NK-92 (cell line): ENCODE results near the gene SERPINB2.

ENCODE experiments used
- DNase-seq: peaks from one replicate; lab custom pipeline; 2025; ENCODE audit not compliant: unreplicated experiment; lab: John Stamatoyannopoulos, UW

The SERPINB2 gene, protein sequence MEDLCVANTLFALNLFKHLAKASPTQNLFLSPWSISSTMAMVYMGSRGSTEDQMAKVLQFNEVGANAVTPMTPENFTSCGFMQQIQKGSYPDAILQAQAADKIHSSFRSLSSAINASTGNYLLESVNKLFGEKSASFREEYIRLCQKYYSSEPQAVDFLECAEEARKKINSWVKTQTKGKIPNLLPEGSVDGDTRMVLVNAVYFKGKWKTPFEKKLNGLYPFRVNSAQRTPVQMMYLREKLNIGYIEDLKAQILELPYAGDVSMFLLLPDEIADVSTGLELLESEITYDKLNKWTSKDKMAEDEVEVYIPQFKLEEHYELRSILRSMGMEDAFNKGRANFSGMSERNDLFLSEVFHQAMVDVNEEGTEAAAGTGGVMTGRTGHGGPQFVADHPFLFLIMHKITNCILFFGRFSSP

DNA sequence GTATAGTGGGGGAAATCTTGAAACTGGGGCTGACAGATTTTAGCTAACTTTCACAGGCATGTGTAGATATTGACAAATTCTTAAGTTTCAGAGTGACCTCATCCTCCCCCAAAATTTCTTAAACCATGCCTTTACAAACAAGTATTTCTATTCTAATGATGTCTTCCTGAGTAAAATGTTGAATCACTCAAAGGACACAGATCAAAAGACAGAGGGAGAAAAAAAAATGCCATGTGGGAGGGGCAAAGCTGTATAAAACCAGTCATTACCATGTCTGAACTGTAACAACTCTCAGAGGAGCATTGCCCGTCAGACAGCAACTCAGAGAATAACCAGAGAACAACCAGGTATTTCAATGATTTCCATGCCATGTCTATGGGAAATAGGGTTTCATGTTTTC, at the start of gene SERPINB2:
TSS of gene SERPINB2 (plus strand) at position 282 of the 400 bp plus-strand sequence. CDS start 3,740 bp downstream, outside the sequence.
- DNase-seq = no peak

DNA sequence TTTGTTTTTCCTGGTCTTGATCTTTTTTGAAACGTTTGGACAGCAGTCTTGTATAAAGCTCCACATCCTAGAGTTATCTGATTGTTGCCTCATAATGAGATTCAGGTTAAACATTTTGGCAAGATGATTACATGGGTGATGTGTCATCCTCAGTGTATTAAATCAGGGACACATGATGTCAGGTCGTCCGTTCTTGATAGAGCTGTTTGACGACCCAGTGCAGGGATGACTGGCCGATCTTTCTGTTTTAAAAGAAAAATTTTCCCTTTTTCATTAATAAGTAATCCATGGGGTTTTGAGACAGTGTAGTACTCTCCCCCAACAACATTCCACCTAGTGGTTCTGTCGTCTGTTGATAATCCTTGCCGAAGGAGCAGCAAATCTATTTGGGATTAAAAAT, 44.5 kb upstream of the SERPINB2 start:
- DNase-seq = no peak

DNA sequence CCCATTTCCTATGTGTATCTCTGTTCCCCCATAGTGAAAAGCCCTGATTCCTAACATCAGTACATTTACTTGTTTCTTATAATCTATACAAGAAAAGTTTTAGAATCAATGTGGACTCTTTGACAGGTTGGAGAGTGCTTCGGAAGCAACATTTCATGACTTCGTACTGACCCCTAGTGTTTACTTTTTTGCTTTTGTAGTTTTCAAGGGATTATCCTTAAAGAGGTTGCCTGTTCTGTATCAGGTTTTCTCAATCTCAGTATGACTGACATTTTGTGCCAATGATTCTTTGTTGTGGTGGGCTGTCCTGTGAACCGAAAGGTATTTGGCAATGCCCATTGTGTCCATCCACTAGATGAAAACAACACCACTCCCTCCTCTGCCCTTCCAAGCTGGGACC, 43.3 kb upstream of the SERPINB2 start:
- DNase-seq = no peak

DNA sequence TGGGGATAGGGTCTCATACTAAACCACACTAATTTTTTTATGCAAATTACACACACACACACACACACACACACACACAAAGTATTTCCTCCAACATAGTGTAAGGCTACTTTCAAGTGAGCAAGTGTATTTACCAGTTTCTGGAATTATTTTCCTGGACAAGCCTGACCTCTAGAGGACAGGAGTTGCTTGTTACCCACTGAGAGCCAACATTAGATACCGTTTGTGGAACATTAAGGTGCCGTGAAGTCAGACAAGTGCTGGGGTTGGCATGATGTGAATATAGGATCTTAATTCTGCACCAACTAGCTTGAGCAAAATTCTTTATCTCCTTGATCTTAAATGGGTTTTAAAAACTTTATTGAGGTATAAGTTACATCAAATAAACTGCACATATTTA, 39.3 kb upstream of the SERPINB2 start:
- no peak for DNase-seq

DNA sequence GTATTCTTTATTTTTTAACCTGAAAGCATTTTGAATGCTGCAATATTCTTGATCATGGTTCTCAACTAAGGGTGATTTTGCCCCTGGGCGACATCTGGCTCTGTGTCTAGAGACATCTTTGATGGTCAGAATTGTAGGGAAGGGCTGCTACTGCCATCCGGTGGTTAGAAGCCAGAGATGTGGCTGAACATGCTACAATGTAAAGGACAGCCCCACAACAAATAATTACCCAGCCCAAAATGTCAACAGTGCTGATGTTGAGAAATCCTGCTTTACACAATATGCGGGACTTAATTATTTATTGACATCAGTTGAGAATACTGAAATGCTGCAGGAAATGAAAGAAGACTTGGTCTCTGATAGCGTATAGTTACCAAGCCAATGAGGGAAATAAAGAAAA, 37.5 kb upstream of the SERPINB2 start:
- DNase-seq = no peak

DNA sequence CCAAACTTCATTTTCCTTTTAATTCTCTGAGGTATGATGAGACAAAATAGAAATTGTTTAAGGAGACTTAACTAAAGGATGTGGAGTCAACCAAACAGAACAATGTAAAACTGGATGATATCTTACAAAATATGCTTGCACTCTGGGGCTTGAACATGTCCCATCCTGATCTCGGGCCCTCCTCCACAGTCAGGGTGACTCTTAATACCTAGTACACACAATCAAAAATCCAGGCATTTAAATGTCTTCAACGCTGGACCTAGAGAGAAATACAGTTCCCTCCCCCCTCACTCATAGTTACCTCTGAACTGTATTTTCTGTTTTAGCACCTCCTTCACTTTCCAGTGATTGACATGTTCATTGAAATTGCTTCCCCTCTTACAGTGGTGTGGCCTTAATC, 36.9 kb upstream of the SERPINB2 start:
- DNase-seq = no peak

DNA sequence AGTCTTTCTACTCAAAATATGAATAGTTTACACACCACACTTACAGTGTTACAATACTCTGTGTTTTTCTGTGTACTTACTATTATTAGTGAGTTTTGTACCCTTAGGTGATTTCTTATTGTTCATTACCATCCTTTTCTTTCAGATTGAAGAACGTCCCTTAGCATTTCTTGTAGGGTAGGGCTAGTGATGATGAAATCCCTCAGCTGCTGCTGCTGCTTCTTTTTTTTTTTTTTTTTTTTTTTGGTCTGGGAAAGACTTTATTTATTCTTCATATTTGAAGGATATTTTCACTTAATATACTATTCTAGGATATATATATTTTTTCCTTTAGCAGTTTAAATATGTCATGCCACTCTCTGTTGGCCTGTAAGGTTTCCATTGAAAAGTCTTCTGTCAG, 29.0 kb upstream of the SERPINB2 start:
- no peak for DNase-seq

DNA sequence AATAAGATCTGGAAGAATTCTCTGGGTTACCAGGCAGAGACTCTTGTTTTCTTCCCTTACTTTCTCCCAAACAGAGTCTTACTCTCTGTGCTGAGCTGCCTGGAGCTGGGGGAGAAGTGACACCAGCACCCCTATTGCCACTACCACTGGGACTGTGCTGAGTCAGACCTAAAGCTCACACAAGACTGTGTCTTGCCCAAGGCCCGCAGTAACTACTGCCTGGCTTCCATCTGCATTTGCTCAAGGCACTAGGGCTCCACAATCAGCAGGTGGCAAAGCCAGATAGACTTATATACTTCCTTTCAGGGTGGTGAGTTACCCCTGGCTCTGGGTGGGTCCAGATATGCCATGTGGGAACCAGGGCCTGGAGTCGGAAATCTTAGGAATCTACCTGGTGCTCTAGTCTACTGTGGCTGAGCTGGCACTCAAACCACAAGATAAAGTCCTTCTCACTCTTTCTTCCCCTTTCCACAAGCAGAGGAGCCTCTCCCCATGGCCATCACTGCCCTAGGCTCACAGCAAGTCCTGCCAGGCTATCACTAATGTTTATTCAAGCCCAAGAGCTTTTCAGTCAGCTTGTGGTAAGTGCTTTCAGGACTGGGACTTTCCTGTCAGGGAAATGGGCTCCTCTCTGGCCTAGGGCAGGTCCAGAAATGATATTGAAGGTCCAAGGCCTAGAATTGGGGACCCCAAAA, 27.6 kb upstream of the SERPINB2 start:
- no peak for DNase-seq

DNA sequence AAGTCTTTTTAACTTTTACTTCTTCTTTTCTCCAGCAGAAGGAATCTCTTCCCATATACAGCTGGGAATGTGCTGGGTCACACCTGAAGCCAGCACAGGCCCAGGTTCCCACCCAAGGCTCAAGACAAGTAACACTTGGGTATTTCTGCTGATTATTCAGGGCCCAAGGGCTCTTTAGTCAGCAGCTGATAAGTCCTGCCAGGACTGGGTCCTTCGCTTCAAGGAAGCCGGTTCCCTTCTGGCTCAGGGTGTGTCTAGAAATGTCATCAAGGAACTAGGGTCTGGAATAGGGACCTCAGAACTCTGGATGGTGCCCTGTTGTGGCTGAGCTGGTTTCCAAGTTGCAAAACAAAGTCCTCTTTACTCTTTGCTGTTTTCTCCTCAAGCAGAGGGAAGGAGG, 27.0 kb upstream of the SERPINB2 start:
- no peak for DNase-seq

DNA sequence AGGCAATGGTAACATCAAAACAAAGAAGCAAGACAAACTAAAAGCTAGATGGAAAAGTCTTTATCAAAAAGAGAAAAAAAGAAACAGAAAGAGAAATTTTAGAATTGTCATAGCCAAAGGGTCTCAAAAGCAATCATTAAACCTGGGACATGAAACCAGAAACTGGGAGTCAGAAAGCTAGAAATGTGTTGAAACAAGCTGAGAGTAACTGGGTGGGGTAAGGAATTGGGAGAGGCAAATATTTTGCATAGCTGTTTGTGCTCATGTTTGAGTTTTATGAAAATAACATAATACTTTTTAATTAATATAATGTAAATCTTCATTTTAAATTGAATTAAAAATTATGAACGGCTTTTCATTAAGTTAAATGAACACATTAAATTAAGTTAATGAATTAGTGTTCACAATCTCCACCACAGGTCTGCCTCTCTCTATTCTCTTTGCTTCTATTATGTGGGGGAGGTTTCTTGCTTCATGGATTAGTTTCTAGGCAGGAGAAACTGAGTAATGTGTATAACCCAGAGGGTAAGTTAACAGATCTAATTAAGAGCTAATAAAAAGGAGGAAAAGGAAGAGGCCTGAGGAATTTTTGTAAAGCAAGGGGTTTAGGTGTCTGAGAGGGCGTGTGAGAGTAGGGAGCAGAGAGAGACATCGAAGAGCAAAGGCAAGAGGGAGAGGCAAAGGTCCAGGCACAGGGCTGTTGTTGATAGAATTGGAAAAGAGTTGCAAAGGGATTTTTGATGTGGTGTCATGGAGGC, 20.0 kb upstream of the SERPINB2 start:
- DNase-seq = no peak

DNA sequence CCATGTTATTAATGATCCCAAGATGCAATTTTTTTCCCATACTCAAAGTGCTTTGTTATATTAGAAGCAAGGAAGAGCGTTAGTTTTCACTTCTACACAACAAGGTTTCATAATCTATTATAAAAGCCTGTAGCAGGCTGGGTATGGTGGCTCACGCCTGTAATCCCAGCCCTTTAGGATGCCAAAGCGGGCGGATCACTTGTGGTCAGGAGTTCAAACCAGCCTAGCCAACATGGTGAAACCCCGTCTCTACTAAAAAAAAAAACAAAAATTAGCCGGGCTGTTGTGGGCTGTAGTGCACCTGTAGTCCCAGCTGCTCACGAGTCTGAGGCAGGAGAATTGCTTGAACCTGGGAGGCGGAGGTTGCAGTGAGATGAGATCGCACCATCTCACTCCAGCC, 19.0 kb upstream of the SERPINB2 start:
- no peak for DNase-seq

DNA sequence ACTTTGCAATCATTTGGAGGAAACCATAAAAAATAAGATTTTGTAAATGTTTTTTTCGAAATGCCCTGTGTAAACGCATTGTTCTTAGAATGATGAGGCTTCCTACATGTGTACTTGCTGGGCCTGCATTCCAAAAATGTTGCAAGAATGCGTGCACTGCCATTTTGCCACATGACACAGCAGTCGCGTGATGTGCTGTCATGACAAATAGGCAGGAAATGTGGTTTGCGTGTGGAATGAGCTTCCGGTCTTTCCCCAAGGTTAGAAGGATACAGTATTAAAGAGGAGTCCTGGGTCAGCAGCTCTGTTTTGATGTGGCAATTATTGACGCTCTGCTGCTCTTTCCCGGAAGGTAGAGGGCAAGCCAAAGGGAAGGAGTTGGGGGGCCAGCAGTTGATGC, 18.1 kb upstream of the SERPINB2 start:
- no peak for DNase-seq

DNA sequence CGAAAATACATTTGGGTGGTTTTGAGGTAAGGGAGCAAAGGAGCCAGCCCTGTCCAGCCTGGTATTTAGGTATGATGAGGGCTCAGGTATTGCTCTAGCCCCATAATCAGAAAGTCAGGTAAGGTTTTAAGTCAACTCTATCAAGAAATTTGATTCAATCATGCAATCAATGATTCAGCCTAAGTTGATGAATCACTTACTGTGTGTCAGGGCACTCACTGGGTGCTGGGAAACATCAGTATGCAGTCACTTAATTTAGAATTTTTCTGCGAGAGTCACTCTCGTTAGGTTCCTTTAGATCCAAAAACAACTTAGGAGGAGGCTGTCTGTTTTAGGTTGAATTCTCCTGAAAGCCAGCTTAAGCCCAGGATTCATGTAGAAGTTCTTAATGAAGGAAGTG, 17.7 kb upstream of the SERPINB2 start:
- DNase-seq = no peak

DNA sequence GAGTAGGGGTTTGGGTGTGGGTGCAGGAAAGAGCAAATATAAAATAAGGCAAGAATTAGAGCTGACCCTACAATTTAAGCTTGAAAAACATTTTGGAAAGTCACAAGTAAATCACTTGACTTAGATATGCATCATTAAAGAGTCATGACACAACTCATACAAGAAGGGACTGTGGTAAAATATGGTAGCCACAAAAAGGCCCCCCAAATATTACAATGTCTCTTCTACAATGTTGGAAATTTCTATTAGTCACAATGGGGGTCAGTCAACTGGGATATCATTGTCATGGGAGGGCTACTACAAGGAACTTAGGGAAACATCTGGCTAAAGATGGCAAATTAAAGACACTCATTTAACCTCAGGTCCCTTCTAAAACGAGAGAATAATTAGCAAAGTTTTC, 15.7 kb upstream of the SERPINB2 start:
- DNase-seq = no peak

DNA sequence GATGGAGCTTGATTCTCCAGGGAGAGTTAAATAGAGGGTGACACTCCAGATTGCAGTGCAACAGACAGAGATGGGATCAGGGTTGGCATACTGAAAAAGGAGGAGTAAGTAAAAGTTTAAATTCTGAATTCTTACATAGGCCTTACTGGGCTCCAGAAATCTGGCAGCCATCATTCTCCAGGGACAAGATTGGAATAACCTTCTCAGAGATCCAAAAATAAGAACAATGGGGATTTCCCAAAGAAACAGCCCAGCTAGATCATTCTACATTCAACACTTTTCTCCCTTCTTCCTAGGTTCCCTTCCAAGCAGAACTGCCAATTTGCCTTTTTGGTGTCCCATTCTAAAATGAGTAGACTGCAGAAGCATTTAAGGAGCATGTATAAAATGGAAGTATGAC, 14.9 kb upstream of the SERPINB2 start:
- DNase-seq = no peak

DNA sequence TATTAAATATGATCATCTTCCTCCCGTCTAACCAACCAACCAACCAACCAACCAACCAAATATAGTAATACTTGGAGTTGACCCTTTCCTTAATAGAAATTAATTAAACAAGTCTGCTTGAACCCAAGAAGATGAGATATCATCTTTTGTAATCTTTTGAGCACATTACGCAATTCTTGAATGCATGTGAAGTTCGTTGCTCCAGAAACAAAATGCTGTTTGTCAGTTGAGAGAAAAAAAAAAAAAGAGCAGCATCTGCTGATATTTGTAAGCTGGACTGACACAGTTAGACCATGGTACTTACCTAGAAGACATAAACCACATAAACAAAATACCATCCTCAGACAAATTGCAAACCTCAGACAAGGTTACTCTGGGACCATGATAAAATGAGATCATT, 9.2 kb upstream of the SERPINB2 start:
- no peak for DNase-seq

DNA sequence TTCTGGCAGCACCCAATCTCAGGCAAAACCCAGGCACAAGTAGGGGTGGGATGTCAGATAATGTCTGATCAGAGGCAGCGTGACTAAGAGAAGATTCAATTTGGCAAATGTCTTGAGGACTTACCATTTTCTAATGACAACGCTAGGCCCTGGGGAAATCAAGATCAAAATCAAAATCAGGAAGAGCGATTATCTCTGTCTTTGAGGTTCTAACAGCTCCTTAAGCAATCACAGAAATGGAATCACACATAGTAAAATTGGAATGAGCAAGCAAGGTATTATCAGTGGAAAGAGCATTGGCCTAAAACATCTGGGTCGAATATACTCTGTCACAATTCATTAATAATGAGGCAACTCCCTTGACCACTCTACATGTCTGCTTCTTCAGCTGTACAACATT, 8.6 kb upstream of the SERPINB2 start:
- no peak for DNase-seq

DNA sequence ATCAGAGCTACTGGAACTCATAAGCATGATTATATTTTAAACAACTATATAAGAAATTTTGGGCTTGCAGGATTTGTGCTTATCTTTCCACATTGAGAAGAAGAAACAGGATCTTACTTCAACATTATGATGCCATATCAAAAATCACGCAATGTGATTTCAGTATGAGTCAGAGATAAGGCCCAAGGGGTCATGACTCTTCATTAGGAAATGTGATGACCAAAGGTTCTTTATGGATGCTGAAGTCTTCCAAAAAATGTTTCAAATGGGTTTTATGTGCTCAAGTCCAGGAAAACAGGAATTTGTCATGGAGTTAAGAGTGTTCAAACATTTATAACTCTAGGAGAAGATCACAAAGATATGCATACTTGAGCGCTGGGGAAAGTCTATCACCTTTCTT, 7.8 kb upstream of the SERPINB2 start:
- DNase-seq = no peak

DNA sequence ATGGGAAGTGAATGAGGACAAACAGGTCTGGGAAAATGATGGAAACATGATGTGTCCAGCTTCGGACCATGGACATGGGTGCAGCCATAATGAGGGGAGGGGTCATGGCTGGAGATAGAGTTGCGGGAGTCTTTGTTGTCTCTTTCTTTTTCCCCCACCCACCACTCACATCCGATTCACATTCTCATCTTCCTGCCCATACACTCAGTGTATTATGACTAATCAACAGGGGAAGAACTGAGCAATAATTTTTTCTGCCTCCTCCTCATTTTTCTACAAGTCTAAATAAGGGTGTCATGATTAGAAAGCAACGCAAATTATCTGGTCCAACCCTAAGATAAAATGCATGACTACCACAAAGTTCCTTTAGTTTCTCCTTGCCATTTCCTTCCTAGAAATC, 5.7 kb upstream of the SERPINB2 start:
- no peak for DNase-seq

DNA sequence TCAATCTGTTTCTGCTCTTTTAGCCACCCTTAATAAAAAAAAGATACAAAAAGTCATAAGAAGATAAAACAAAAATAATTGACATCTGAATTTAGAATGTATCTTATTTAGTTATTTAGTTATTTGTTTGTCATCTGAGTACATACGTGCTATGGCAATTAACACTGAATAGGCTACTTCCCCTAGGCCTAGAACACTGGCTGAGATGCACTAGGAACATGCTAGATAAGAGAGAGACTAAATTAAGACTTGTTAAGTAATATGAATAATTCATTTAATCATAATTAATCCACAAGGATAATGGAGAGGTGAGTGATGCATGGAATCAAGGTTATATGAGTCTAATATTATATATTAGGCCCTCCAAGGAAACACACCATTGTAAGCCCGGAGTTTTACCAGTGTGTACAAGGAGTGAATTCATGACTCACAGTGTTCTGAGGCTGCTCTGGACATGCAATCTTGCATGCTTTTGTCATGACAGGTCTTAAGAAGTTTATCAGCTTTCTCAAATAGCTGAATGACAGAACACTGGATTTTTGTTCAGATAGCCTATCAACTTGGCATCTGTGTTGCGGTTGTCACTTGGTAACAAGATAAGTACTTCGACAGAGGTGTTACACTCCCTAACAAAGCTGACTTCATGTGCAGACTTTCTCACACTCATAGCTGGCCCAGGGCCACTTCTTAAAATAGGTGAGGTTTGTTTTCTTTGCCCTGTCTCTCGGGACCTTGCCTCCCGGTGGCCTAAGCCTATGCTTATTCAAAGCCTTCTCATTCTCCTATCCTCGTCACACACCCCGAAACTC, 5.0 kb upstream of the SERPINB2 start:
- DNase-seq = no peak

DNA sequence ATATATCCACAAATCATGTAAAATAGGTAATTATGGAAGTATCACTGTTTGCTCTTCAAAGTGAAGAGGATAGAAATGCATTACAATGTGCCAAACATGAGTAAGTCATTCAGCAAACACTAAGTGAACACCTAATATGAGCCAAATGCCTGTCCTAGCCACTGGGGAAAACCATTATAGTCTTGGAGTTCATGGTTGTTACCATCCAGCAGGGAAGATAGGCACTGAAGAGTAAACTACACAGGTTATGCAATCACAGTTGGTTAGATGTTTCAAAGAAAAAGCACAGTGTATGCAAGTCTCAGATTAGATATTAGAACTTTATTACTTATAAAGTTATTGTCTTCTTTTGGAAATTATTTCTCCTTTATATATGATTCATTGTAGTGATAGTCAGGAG, 3.9 kb upstream of the SERPINB2 start:
- no peak for DNase-seq
